Suprapubic skin (tissue), 4 donors: ENCODE data around the gene PCBP3. TPM values are rescaled to one million over a fixed set of nuclear protein-coding genes. Genes with fewer than 3 reads are reported as not detected.
"Not testable (repeated sequence)": the region's sequence is repeated elsewhere in the genome, so short reads cannot be mapped to it uniquely, and the experiment has no call there.

ENCODE experiments used
- DNase-seq, 2 donors: peaks; one replicate each; pipeline ENCODE4 v3.0.0-alpha.2; 2019; ENCODE audit warnings: low spot score in 2 of 2
- H3K27ac ChIP-seq: fragments of 200-600 bp; sonication (generic); one replicate; pipeline ENCODE4 v1.5.1; 2019
- H3K27me3 ChIP-seq: fragments of 200-600 bp; sonication (generic); one replicate; pipeline ENCODE4 v1.5.1; 2019
- H3K36me3 ChIP-seq: fragments of 200-600 bp; sonication (generic); one replicate; pipeline ENCODE4 v1.5.1; 2019
- H3K4me1 ChIP-seq: fragments of 200-600 bp; sonication (generic); one replicate; pipeline ENCODE4 v1.5.1; 2019
- H3K4me3 ChIP-seq: fragments of 200-600 bp; sonication (generic); one replicate; pipeline ENCODE4 v1.5.1; 2019; ENCODE audit warnings: mild to moderate bottlenecking
- H3K9me3 ChIP-seq: fragments of 200-600 bp; sonication (generic); one replicate; pipeline ENCODE4 v1.5.1; 2019
- CTCF ChIP-seq, 2 donors: fragments of 200-600 bp in 1 of 2; fragments of 450-650 bp in 1 of 2; sonication (generic) in 1 of 2; IDR thresholded peaks; one replicate each; pipeline ENCODE4 v1.5.1; 2016 to 2019; ENCODE audit warnings: antibody characterized with exemption in 2 of 2, mild to moderate bottlenecking in 1 of 2, moderate library complexity in 1 of 2
- EP300 ChIP-seq: sonication (generic); formaldehyde crosslinking; IDR thresholded peaks from one replicate; pipeline ENCODE4 v1.6.1; 2017; ENCODE audit warnings: antibody characterized with exemption
- POLR2A ChIP-seq, 2 donors: fragments of 450-650 bp; IDR thresholded peaks; one replicate each; pipeline ENCODE4 v1.6.1; 2017; ENCODE audit warnings: antibody characterized with exemption in 2 of 2, mild to moderate bottlenecking in 2 of 2, moderate library complexity in 2 of 2
- POLR2AphosphoS5 ChIP-seq, 3 donors: sonication (generic); formaldehyde crosslinking; IDR thresholded peaks; one replicate each; pipeline ENCODE4 v1.6.1; 2017; ENCODE audit warnings: antibody characterized with exemption in 3 of 3
- WGBS: methylation state at CpG from one replicate; pipeline ENCODE4 v1.1.5; 2018; 5-methylcytosine and 5-hydroxymethylcytosine counted together
- total RNA-seq, 4 donors: library from RNA; depleted of rRNA; stranded (reverse); fragments of >200 nt; gene quantifications; one replicate each; pipeline ENCODE4 v1.1.0, GENCODE V29; 2016

The PCBP3 gene
- total RNA-seq, 4 donors from 2014 or later: 0.97 to 7.3 (median 2.7) TPM

DNA sequence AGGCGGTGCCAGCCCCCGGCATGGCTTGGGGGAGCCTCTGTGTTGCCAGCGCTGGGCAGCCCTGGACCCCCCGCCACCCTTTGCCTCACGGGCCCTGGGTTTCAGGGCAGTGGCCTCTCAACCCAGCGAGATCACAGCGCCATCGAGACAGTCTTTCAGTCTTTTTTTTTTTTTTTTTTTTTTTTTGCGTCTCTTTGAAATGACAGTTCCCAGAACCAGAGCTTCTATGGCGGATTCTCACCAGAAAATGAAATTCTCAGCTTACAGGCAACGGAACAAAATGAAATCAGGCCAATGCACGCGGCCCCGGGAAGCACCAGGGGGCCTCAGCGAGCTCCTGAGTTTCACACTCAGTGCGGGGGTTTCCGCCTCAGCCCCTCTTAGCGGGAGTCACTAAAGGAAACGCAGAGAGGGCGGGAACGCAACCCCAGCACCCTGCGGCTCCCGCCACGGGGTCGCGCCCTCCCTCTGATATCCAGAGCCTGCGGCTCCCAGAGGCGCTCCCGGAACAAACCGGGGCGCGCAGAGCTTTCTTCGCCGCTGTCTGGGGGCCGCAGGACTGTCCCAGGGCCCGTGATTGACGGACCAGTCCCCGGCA is 330.0 kb downstream of the PCBP3 start:
- DNase-seq: peak; percentile 91
- H3K4me3 ChIP-seq: peak overlapping the region; percentile 49
- peak overlapping the region; percentile 93 for H3K27ac ChIP-seq
- peaks cover 6% of the 10 kb centered on the region for H3K27me3 ChIP-seq
- WGBS: under 1% methylated on average over 28 of the region's 38 CpGs
- no peak for TF ChIP-seq EP300
- peak in 1 of 3 donors; percentile 30 for TF ChIP-seq POLR2AphosphoS5 (IDR thresholded peaks at IDR 0.05)
- TF ChIP-seq CTCF (IDR thresholded peaks at IDR 0.05): peak; percentile 45 to 69
- no peaks in the 10 kb centered on the region for H3K36me3 ChIP-seq
- peaks cover 64% of the 10 kb centered on the region for H3K4me1 ChIP-seq
- H3K9me3 ChIP-seq: no peaks in the 10 kb centered on the region

GRCh38 chr21:45974073-45975019 is 330.8 kb downstream of the PCBP3 start:
- peaks cover 6% of the 10 kb centered on the region for H3K27me3 ChIP-seq
- 3% methylated on average over 46 of the region's 59 CpGs for WGBS
- DNase-seq: peak; percentile 83 to 84

GRCh38 chr21:45975020-45975666 is 331.6 kb downstream of the PCBP3 start:
- Histone ChIP-seq H3K27me3 (peaks cover 6% of the 10 kb centered on the region), H3K4me1 (peaks cover 70% of the 10 kb centered on the region), H3K36me3 (no peaks in the 10 kb centered on the region), H3K9me3 (no peaks in the 10 kb centered on the region), H3K27ac (peak overlapping the region; percentile 93), H3K4me3 (peak overlapping the region; percentile 49)
- TF ChIP-seq CTCF (IDR thresholded peaks at IDR 0.05) (no peak), POLR2AphosphoS5 (IDR thresholded peaks at IDR 0.05) (peak in 1 of 3 donors; percentile 12), POLR2A (IDR thresholded peaks at IDR 0.05) (peak in 1 of 2 donors; percentile 10), EP300 (no peak)
- DNase-seq: peak; percentile 80 to 84
- 41% methylated on average over 16 of the region's 33 CpGs for WGBS

More at GRCh38 chr21:45974073-45975019, 330.8 kb downstream of the PCBP3 start:
- Histone ChIP-seq H3K4me1 (peaks cover 70% of the 10 kb centered on the region), H3K36me3 (no peaks in the 10 kb centered on the region), H3K27ac (peak overlapping the region; percentile 93), H3K4me3 (peak overlapping the region; percentile 49), H3K9me3 (no peaks in the 10 kb centered on the region)
- TF ChIP-seq POLR2A (IDR thresholded peaks at IDR 0.05) (no peak), POLR2AphosphoS5 (IDR thresholded peaks at IDR 0.05) (no peak), EP300 (no peak), CTCF (IDR thresholded peaks at IDR 0.05) (no peak)

DNA sequence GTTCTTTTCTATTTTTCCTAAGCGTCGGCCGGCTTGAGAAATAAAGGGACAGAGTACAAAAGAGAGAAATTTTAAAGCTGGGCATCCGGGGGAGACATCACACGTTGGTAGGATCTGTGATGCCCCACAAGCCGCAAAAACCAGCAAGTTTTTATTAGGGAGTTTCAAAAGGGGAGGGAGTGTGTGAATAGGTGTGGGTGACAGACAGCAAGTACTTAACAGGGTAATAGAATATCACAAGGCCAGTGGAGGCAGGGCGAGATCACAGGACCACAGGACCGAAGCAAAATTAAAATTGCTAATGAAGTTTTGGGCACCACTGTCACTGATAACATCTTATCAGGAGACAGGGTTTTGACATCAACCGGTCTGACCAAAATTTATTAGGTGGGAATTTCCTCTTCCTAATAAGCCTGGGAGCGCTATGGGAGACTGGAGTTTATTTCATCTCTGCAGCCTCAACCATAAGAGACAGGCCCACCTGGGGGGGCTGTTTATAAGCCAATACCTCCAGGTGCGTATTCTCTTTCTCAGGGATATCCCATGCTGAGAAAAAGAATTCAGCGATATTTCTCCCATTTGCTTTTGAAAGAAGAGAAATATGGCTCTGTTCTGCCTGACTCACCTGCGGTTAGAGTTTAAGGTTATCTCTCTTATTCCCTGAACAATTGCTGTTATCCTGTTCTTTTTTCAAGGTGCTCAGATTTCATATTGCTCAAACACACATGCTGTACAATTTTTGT is 332.3 kb downstream of the PCBP3 start:
- H3K9me3 ChIP-seq, H3K4me3 ChIP-seq, H3K36me3 ChIP-seq, H3K27me3 ChIP-seq: not testable (repeated sequence)
- 57% methylated on average over 13 of the region's 13 CpGs for WGBS
- peaks cover 64% of the 10 kb centered on the region for H3K4me1 ChIP-seq
- H3K27ac ChIP-seq: peak overlapping the region; percentile 93
- peak in 1 of 2 donors; percentile 26 for DNase-seq

DNA sequence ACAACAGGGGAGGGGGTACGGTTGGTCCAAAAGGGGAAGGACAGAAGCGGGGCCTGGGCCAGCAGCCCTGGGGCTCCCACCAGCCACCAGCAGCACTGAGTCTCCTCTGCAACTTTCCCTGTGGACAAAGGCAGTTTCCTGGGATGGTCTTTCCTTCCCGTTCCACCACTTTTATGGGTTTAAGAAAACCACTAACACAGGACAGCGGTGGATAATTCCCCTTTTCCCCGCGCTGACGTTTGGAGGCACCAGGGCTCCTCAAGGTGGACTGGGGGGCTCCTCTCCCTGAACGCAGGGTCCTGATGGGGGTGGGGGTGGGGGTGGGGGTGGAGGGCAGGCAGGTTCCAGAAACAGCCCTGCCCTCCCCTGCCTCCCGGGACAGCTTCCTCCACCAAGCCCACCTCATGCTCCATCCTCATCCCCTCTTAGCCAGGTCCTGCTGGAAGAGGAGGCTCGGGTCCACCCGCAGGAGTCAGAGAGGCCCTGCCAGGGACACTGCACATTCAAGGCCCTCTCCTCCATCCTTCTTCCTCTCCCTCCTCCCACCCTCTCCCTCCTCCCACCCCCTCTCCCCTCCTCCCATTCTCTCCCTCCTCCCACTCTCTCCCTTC is 333.3 kb downstream of the PCBP3 start:
- Histone ChIP-seq H3K4me3 (no peak overlapping the region), H3K27ac (no peak overlapping the region), H3K4me1 (peaks cover 59% of the 10 kb centered on the region), H3K27me3 (peaks cover 6% of the 10 kb centered on the region), H3K9me3 (no peaks in the 10 kb centered on the region), H3K36me3 (no peaks in the 10 kb centered on the region)
- DNase-seq: peak in 1 of 2 donors; percentile 61
- WGBS: 63% methylated on average over 9 of the region's 11 CpGs
- TF ChIP-seq EP300 (no peak), POLR2AphosphoS5 (IDR thresholded peaks at IDR 0.05) (no peak), POLR2A (IDR thresholded peaks at IDR 0.05) (no peak), CTCF (IDR thresholded peaks at IDR 0.05) (no peak)
